ENCODE results near the gene AOPEP. TPM values are rescaled to one million over a fixed set of nuclear protein-coding genes. Genes with fewer than 3 reads are reported as not detected.

AOPEP gene
- total and polyA plus RNA-seq, 9 of the 15 experiments (the other 6 are each of a cell fraction or from before 2014, with no cell fraction given), result 4.5 to 19.3 (median 13.5) TPM

GRCh38 chr9:95048225-95049087 lies 322.0 kb downstream of the AOPEP start (continued):
- TF ChIP-seq, protein P1, sequence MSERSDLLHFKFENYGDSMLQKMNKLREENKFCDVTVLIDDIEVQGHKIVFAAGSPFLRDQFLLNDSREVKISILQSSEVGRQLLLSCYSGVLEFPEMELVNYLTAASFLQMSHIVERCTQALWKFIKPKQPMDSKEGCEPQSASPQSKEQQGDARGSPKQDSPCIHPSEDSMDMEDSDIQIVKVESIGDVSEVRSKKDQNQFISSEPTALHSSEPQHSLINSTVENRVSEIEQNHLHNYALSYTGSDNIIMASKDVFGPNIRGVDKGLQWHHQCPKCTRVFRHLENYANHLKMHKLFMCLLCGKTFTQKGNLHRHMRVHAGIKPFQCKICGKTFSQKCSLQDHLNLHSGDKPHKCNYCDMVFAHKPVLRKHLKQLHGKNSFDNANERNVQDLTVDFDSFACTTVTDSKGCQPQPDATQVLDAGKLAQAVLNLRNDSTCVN (CRISPR knock-in tag; IDR thresholded peaks at IDR 0.05), result no peak
- TF ChIP-seq PKNOX1 (IDR thresholded peaks at IDR 0.05), result peak; percentile 87
- TF ChIP-seq AFF4 (CRISPR knock-in tag; IDR thresholded peaks at IDR 0.05), result no peak
- TF ChIP-seq, protein P2, sequence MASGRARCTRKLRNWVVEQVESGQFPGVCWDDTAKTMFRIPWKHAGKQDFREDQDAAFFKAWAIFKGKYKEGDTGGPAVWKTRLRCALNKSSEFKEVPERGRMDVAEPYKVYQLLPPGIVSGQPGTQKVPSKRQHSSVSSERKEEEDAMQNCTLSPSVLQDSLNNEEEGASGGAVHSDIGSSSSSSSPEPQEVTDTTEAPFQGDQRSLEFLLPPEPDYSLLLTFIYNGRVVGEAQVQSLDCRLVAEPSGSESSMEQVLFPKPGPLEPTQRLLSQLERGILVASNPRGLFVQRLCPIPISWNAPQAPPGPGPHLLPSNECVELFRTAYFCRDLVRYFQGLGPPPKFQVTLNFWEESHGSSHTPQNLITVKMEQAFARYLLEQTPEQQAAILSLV (tag; IDR thresholded peaks at IDR 0.05), result no peak
- TF ChIP-seq ZNF75A (CRISPR knock-in tag; IDR thresholded peaks at IDR 0.05), result no peak
- TF ChIP-seq, protein P3, sequence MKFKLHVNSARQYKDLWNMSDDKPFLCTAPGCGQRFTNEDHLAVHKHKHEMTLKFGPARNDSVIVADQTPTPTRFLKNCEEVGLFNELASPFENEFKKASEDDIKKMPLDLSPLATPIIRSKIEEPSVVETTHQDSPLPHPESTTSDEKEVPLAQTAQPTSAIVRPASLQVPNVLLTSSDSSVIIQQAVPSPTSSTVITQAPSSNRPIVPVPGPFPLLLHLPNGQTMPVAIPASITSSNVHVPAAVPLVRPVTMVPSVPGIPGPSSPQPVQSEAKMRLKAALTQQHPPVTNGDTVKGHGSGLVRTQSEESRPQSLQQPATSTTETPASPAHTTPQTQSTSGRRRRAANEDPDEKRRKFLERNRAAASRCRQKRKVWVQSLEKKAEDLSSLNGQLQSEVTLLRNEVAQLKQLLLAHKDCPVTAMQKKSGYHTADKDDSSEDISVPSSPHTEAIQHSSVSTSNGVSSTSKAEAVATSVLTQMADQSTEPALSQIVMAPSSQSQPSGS (CRISPR knock-in tag; IDR thresholded peaks at IDR 0.05), result no peak
- no peak for TF ChIP-seq ZNF174 (CRISPR knock-in tag; IDR thresholded peaks at IDR 0.05)
- no peak for TF ChIP-seq NFATC3 (IDR thresholded peaks at IDR 0.05)
- no peak for TF ChIP-seq CEBPG (CRISPR knock-in tag; IDR thresholded peaks at IDR 0.05)
- TF ChIP-seq CEBPG (tag; conservative IDR thresholded peaks at IDR 0.05 in 1 of 2, IDR thresholded peaks at IDR 0.05 in 1 of 2), result peak; percentile 40 to 79; a peak in 3 of 4 replicates
- no peak for TF ChIP-seq ARNT (IDR thresholded peaks at IDR 0.05)
- no peak for TF ChIP-seq NFRKB (IDR thresholded peaks at IDR 0.05; ENCODE audit: low read depth)
- TF ChIP-seq CREM (IDR thresholded peaks at IDR 0.05; ENCODE audit: low read depth), result no peak
- 0 out of 2 replicates have a peak, but pooled peaks have one; percentile 33 for TF ChIP-seq PHF21A (IDR thresholded peaks at IDR 0.05; ENCODE audit: borderline replicate concordance, low read depth)
- TF ChIP-seq XRCC3 (IDR thresholded peaks at IDR 0.05), result no peak
- peak; percentile 66 for TF ChIP-seq TAF1 (IDR thresholded peaks at IDR 0.05; ENCODE audit: control insufficient read depth, extremely low read depth, insufficient read depth, low read length, severe bottlenecking)
- TF ChIP-seq, protein P4, sequence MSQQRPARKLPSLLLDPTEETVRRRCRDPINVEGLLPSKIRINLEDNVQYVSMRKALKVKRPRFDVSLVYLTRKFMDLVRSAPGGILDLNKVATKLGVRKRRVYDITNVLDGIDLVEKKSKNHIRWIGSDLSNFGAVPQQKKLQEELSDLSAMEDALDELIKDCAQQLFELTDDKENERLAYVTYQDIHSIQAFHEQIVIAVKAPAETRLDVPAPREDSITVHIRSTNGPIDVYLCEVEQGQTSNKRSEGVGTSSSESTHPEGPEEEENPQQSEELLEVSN (IDR thresholded peaks at IDR 0.05; ENCODE audit: borderline replicate concordance in 1 of 2, extremely low read depth in 1 of 2, insufficient read depth in 1 of 2, insufficient read length in 1 of 2, low read depth in 1 of 2, low read length in 1 of 2, poor library complexity in 1 of 2, severe bottlenecking in 1 of 2), result peak; percentile 55 to 75

Data from K562 (cell line).